MCF 10A (cell line): Measurements from ENCODE around the gene GHRH. TPM values are rescaled to one million over a fixed set of nuclear protein-coding genes. Genes with fewer than 3 reads are reported as not detected.
A peak's percentile ranks its signal among the peaks of the same experiment; 100 is the strongest.

Source experiments
- BruUV-seq: library from RNA; stranded (reverse); fragments of 400-500 nt; replicated peaks from 2 replicates; lab custom pipeline; 2021; lab: Mats Ljungman, UMichigan
- CTCF ChIA-PET: fragments of 300-600 bp; sonication (Branson Sonifier 250); formaldehyde crosslinking; extraction: SDS; loops from one replicate; lab custom pipeline; 2021; ENCODE audit warnings: antibody characterized with exemption, inconsistent platforms; lab: Yijun Ruan, JAX
- POLR2A ChIA-PET: fragments of 300-600, 350-650 bp; sonication (Branson Sonifier 250); formaldehyde crosslinking; extraction: SDS; loops from one replicate; lab custom pipeline; 2020; ENCODE audit warnings: antibody characterized with exemption, inconsistent platforms; lab: Yijun Ruan, JAX
- DNase-seq: peaks from one replicate; pipeline ENCODE4 v3.0.0-alpha.2; 2018; ENCODE audit not compliant: unreplicated experiment
- H3K27ac Mint-ChIP-seq: one replicate; pipeline ENCODE4 v1.8.0; 2022; ENCODE audit warnings: mild to moderate bottlenecking, low read depth, mixed read lengths; ENCODE audit not compliant: unreplicated experiment
- H3K27me3 Mint-ChIP-seq: one replicate; pipeline ENCODE4 v1.8.0; 2022; ENCODE audit warnings: mixed read lengths; ENCODE audit not compliant: insufficient read depth, unreplicated experiment
- H3K36me3 Mint-ChIP-seq: one replicate; pipeline ENCODE4 v1.8.0; 2022; ENCODE audit warnings: mild to moderate bottlenecking, moderate library complexity, mixed read lengths; ENCODE audit not compliant: insufficient read depth, unreplicated experiment
- H3K4me1 Mint-ChIP-seq: one replicate; pipeline ENCODE4 v1.8.0; 2022; ENCODE audit warnings: mixed read lengths; ENCODE audit not compliant: insufficient read depth, unreplicated experiment
- H3K4me3 Mint-ChIP-seq: one replicate; pipeline ENCODE4 v1.8.0; 2022; ENCODE audit warnings: mild to moderate bottlenecking, moderate library complexity, mixed read lengths; ENCODE audit not compliant: unreplicated experiment
- H3K9me3 Mint-ChIP-seq: one replicate; pipeline ENCODE4 v1.8.0; 2022; ENCODE audit warnings: mixed read lengths; ENCODE audit not compliant: unreplicated experiment
- CTCF ChIP-seq: fragments of 200-600 bp; IDR thresholded peaks from one replicate; pipeline ENCODE4 v1.8.0; 2022; ENCODE audit warnings: antibody characterized with exemption, mild to moderate bottlenecking; ENCODE audit not compliant: unreplicated experiment
- intact Hi-C: fragments of 100-400 bp; cut with micrococcal nuclease; formaldehyde crosslinking; loops from 2 replicates; pipeline ENCODE4 v1.14.1; 2022
- total RNA-seq: library from RNA; stranded (reverse); gene quantifications from 2 replicates; pipeline ENCODE4 v1.2.3, GENCODE V29; 2022

Gene GHRH
- total RNA-seq, 1 experiment from 2014 or later = not detected

- DNase-seq = no peak
- no peak for TF ChIP-seq CTCF
- no TSS peak for BruUV-seq
- Mint-ChIP-seq H3K27ac (peak overlapping the region; percentile 62), H3K36me3 (peaks cover 76% of the 10 kb centered on the region), H3K4me3 (no peak overlapping the region), H3K4me1 (no peaks in the 10 kb centered on the region), H3K9me3 (no peaks in the 10 kb centered on the region), H3K27me3 (no peaks in the 10 kb centered on the region)
- ChIA-PET POLR2A (interaction anchor here (1.0 to 1.6 kb wide), 3 partner anchors 10 to 327 kb away, joined by 4 to 5 read pairs (median 4); partner anchors contain the start of gene RPN2), CTCF (interaction anchor here (0.6 to 13.2 kb wide), 6 partner anchors 7 to 330 kb away, joined by 3 to 191 read pairs (median 4); partner anchors contain the start of gene BLCAP)
- intact Hi-C loops = loop anchor here (1.0 kb wide), 1 partner anchor 333 kb away; no protein-coding TSS in a partner anchor
Observed at GRCh38 chr20:37201827-37202162, 59.8 kb downstream of the GHRH start.

Other genes with a start within 250 kb of the GHRH start
- 8.8 and 9.2 TPM in 2 replicates for gene RBL1, start 165.8 kb downstream of the GHRH start, total RNA-seq
- gene RPN2, start 82.5 kb downstream of the GHRH start, total RNA-seq = 226 and 259 TPM in 2 replicates
- gene MROH8, start 82.3 kb downstream of the GHRH start, total RNA-seq = 1.1 and 1.5 TPM in 2 replicates
- 46.0 and 56.5 TPM in 2 replicates for gene MANBAL, start 27.8 kb upstream of the GHRH start, total RNA-seq
- 28.1 and 29.5 TPM in 2 replicates for gene SRC, start 84.3 kb upstream of the GHRH start, total RNA-seq